MV-4-11 (cell line): Measurements from ENCODE around the gene PARP1.
"Not testable (repeated sequence)": the region's sequence is repeated elsewhere in the genome, so short reads cannot be mapped to it uniquely, and the experiment has no call there.

Experiments
- DNase-seq: peaks from one replicate; lab custom pipeline; 2025; lab: John Stamatoyannopoulos, UW

The PARP1 gene

GRCh38 chr1:226428791-226429461, 21.0 kb upstream of the PARP1 start:
- DNase-seq: no peak

GRCh38 chr1:226428348-226428747, 20.5 kb upstream of the PARP1 start:
- no peak for DNase-seq

GRCh38 chr1:226427131-226427530, 19.2 kb upstream of the PARP1 start:
- no peak for DNase-seq

GRCh38 chr1:226426395-226426794, 18.5 kb upstream of the PARP1 start:
- DNase-seq: not testable (repeated sequence)

- DNase-seq: peak; percentile 11
These were observed 17.6 kb upstream of the PARP1 start for GRCh38 chr1:226425431-226426031.

DNA sequence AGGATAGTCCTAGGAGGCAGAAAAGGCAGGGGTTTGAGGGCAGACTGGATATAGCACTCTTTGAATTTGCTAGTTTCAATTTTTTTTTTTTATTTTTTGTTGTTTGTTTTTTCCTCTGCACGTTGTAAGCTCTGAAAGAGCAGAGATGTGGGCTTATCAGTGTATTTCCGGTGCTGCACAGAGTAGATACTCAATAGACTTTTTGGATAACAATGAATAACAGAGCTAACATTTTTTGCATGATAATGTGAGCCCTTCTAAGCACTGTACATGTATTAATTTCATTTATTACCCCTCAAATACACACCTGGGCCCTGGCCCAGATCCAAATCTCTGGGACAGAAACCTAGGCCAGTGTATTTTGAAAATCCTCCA, 17.1 kb upstream of the PARP1 start:
- DNase-seq: no peak

DNA sequence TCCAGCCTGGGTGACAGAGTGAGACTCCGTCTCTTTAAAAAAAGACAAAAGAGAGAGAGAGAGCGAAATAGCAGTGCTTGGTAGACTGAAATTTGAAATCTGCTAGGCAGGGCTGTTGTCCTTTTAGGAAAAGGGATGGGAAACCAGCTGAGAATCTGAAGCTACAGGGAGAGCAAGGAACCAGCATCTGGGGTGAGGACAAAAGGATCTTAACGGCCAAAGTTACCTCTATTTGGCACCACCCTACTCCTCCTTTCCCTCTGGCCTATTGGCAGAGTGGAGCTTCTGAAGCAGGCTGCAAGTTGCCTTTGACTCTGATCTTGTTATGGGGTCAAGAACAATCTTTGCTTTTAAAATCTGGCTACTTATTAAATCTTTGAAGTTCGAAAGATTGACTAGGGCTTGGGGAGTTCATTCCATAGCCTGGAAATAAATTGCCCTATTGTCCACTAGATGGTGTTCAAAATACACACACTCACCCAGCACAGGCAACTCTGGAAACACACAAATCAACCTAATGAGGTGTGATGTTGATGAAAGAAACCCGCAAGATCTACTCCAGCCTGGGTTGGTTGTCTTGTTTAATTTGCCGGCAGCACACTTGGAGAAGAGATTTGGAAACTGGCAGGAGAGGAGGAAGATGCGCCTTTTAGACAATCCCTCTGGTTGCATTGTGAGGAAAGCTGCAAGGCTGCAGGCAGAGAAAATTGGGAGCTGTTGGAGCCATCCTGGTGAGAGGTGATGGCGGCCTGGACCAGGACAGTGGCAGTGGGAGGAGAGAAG, 16.5 kb upstream of the PARP1 start:
- DNase-seq: peak; percentile 29

- peak; percentile 38 for DNase-seq
These were observed 14.6 kb upstream of the PARP1 start for GRCh38 chr1:226422478-226422877.

- peak; percentile 15 for DNase-seq
These were observed 13.0 kb upstream of the PARP1 start for GRCh38 chr1:226420897-226421296.

GRCh38 chr1:226420328-226420727, 12.4 kb upstream of the PARP1 start:
- DNase-seq: no peak

DNA sequence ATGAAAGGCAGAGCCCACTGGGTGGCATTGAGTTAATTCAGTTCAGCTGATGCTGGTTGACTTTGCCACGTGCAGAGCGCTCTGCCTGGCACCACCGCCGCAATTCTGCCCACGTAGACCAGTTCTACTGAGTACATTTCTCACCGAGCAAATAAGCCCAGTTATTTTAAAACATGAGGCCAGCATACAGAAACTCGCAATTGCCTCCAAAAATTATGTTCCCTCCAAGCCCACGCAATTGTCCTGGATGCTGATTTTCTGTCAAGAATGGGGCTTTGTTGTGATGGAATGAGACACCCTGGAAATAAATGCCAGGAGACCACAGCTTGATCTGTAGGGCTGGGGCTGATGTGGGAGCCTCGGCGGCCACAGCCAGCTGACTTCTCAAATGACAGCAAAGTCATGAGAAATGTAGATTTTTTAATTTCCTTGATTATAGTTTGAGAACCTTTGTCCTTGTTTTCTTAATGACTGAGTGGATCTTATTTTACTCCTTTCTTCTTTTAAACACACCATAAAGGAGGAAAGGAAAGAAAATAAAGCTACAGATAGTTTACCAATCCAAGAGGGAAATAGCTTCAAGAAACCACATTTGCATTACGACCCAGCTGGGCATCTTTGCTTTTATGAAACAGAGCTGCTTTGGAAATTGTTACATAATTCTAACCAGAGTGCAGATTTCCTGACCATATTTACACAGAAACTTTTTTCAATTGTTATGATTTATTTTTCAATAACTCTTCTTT, 11.6 kb upstream of the PARP1 start:
- peak; percentile 43 for DNase-seq

GRCh38 chr1:226417830-226418546, 10.1 kb upstream of the PARP1 start:
- no peak for DNase-seq

- DNase-seq: no peak
These were observed 9.5 kb upstream of the PARP1 start for GRCh38 chr1:226417350-226417749.

GRCh38 chr1:226414098-226414698, 6.3 kb upstream of the PARP1 start:
- no peak for DNase-seq

- DNase-seq: no peak
These were observed 3.7 kb upstream of the PARP1 start for GRCh38 chr1:226411619-226412018.

DNA sequence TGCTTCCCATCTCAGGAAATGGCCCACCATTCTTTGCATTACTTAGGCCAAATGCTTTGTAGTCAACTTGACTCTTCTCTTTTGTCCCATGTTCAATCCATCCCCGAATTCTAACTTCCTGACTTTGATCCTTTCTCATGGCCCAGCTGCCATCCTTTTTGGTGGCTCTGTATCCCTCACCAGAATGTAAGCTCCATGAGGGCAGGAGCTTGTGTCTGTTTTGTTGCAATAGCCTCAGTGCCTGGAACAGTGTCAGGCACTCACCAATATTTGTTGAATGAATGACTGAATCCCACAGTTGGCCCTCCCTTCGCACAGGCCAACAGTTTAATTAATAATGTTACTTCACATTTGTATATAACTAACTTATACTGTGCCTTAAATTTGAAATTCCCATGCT, 3.1 kb upstream of the PARP1 start:
- no peak for DNase-seq

- no peak for DNase-seq
These were observed 1.5 kb upstream of the PARP1 start for GRCh38 chr1:226409392-226409791.

GRCh38 chr1:226408285-226409184, 642 bp upstream of the PARP1 start:
- no peak for DNase-seq

DNA sequence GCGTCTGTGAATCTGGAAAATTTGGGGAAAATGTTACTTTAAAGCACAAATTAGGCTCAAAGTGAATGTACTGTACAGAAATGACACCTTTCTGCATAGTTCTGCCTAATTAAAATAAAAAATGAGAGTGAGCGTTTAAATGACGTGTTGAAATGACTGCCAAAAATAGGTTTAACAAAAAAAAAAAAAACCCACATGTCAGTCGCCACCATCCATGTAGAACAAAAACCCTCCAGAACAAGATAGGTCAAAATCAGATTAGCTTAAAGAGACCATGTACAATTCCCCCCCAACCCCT, 745 bp downstream of the PARP1 start:
- DNase-seq: no peak

GRCh38 chr1:226406401-226406881, 1.5 kb downstream of the PARP1 start:
- peak; percentile 63 for DNase-seq
